Jurkat, Clone E6-1 (cell line): ENCODE results near the gene NCAM2.

ENCODE experiments used
- DNase-seq: peaks from one replicate; pipeline ENCODE4 v3.0.0-alpha.2; 2011; ENCODE audit warnings: low read depth, low spot score
- H3K4me3 ChIP-seq: 2 replicates; pipeline ENCODE4 v1.5.1; 2011; ENCODE audit warnings: mild to moderate bottlenecking, low read length, control low read depth, moderate library complexity

NCAM2 gene

DNA sequence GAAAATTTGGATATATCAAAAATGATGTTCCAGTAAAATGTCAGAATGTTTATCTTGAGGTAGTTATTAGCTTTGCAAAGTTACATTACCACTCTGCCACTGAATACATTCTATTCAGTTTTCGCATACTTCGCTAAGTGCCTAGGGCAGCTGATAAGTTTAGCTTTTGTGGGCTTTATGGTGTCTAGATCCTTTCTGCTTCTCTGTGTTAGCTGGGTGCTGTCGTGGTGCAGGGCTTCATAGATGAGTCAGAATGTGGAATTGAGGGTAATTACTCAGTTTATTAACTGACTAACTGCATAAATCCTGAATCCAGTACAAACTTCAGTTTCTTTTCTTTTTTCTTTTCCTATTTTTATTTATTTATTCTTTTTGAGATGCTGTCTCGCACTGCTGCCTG lies 21.5 kb downstream of the NCAM2 start:
- no peak overlapping the region for H3K4me3 ChIP-seq
- no peak for DNase-seq

- DNase-seq: no peak
- H3K4me3 ChIP-seq: no peak overlapping the region
Measured at GRCh38 chr21:21025742-21026141, 27.5 kb downstream of the NCAM2 start.

DNA sequence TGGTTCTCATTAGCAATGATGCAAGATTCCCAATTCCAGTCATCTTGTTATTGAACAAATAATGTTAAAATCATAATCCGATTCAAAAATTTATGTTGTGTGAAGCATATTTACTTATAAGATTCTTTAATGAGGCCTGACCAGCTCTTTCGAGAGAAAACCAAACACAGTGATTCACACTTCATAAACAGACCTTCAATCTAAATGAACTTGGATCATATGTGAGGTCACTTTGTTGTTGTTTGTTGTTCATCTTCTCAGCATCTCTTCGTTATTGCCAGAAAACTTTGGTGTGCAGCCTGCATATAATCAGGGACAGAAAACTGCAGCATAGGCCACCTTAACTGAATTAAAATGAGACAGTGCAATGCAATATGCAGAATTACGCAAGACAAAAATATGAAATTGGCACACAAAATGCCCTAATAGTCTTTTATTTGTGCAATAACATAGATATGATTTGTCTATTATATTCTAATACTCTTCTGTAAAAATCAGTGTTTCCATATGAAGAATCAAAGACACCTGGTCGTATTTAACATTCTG lies 30.1 kb downstream of the NCAM2 start:
- DNase-seq: no peak
- H3K4me3 ChIP-seq: no peak overlapping the region

GRCh38 chr21:21029164-21029563 lies 31.0 kb downstream of the NCAM2 start:
- H3K4me3 ChIP-seq: no peak overlapping the region
- no peak for DNase-seq

GRCh38 chr21:21030311-21030710 lies 32.1 kb downstream of the NCAM2 start:
- no peak for DNase-seq

GRCh38 chr21:21034036-21034435 lies 35.8 kb downstream of the NCAM2 start:
- DNase-seq: no peak
- H3K4me3 ChIP-seq: no peak overlapping the region

More at GRCh38 chr21:21030311-21030710, 32.1 kb downstream of the NCAM2 start:
- H3K4me3 ChIP-seq: no peak overlapping the region

GRCh38 chr21:21039624-21040170 lies 41.5 kb downstream of the NCAM2 start:
- no peak overlapping the region for H3K4me3 ChIP-seq
- DNase-seq: no peak

DNA sequence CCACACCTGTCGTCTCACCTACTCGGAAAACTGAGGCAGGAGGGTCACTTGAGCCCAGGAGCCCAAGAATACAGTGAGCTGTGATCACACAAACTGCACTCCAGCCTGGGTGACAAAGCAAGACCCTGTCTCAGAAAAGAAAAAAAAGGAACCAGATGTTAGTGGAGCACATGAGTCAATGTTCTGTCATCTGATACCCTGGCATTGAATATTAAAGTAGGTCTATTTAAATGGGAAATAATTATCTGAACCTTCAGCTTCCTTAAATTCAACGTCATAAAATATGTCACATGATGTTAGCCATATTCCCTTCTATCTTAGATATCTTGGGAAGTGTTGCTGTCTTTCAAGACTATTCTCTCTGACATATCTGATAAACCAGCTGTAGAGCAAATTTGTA lies 47.3 kb downstream of the NCAM2 start:
- DNase-seq: no peak
- H3K4me3 ChIP-seq: no peak overlapping the region

- no peak for DNase-seq
- no peak overlapping the region for H3K4me3 ChIP-seq
Measured at GRCh38 chr21:21046063-21046462, 47.9 kb downstream of the NCAM2 start.

DNA sequence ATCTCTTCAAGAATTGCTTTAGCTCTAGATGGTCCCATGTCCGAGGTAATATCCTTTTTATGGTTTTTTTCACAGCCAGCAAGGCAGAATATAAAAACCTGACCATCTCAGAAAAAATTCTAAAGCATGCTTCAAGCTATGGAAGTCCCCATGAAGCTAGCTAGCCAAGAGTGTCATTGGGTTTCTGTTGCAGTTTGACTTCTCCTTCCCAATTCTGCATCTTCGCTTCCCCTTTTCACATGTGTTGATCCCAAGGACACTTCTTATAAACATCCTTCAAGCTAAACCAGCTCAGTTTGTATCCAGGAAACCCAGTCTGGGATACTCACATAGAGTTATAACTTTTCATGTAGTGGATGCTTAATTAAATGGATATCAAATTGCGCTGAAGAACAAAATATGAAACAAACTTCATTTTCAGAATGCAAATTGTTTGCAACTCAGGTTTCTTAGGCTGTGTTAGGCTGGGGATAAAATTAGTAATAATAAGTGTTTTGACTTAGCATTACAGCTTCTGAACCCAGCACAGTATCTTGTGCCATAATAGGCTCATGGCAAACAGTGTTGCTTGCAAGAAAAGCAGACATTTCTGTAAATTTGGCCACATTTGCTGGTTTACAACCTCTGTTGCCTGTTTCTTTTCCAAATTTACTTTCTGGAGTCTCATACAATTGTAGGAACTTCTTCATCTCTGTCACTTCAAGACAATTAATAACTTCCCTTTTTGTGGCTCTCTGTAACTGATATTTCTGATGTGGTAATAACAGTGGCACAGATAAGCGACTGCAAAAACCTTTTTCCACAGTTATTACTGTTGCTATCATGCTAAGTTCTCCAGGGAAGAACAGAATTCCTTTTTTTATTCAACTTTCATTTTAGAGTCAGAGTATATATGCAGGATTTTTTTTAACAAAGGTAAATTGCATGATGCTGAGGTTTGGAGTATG lies 53.2 kb downstream of the NCAM2 start:
- H3K4me3 ChIP-seq: no peak overlapping the region
- no peak for DNase-seq

GRCh38 chr21:21052672-21053071 lies 54.5 kb downstream of the NCAM2 start:
- H3K4me3 ChIP-seq: no peak overlapping the region
- DNase-seq: no peak

DNA sequence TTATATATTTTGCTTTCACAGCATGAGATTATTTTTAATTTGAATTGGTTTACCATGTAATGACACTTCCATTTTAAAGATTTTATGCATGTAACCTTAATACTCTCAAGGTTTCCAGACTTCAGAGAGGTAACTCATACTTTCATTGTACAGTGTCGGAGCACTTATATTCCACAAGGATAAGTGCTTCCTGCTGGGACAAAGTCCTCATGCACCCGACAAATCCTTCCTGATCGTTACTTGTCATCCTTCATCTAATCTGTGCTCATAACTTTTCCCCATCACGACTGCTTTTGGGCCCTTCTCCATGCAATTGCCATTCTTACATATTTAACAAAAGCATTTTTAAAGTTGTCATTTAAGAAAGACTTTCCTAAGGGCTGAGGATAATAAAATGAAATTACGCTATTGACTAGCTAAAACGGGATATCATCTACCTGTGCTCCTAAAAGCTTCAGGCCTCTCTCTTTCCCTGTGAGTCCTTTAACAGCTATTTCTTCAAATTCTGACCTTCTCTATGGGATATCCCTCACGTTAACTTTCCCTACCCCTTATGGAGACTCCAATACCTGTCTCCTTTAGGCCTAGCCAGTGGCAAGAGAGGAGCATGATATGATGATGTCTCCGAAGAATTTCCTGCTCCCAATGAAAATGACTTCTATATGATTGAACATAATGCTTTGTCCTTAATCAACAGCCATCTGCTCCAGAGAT lies 59.3 kb downstream of the NCAM2 start:
- no peak for DNase-seq
- no peak overlapping the region for H3K4me3 ChIP-seq

DNA sequence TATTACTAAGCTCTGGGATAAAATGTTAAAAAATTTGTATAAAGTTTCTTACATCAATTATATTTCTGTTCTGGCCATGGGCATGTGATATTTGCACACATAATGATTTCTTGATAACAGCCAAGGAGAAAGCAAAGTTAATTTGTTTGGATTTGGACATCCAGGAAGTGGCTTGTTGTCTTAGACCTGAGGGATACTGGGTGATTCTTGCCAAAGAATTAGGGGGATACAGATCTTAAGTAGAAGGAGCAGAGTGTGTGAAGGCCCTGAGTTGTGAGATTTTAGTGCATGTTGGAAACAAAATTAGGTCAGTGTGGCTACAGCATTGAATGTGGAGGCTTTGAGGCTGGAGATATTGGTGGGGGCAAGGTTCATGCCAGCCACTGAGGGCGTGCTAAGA lies 65.6 kb downstream of the NCAM2 start:
- H3K4me3 ChIP-seq: no peak overlapping the region
- DNase-seq: no peak

- no peak overlapping the region for H3K4me3 ChIP-seq
- no peak for DNase-seq
Measured at GRCh38 chr21:21064353-21064752, 66.1 kb downstream of the NCAM2 start.

DNA sequence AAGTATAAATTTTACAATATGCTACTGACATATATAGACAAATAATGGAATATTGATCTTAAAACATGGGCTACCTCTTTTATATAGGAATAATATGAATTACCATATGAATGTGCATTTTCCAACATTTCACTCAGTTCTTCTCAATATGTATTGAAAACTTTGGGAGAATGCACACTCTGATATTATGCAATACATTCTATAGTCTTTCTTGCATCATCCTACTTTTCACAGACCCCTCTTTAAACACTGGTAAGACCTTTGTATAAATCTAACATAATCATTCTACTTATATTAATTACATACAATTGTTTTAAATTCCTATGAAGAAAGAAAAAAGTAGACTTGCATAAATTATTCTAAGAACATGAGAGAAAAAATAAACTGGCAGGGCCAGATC lies 69.2 kb downstream of the NCAM2 start:
- no peak for DNase-seq
- no peak overlapping the region for H3K4me3 ChIP-seq

DNA sequence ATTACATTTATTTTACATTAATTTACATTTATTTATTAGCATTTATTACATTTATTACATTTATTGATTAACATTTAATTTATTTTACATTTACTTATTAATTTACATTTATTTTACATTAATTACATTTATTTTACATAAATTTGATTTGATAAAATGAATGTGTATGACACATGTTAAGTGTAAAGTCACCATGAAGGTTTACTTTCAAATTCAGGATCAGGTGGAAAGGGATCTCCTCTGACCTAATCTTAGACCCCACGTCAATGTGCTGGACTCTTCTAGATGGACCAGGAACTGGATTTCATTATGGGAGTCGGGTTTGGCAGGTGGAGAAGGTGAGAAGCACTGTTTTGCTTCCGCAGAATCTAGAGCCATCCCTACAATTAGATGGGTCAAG lies 76.1 kb downstream of the NCAM2 start:
- DNase-seq: no peak
- H3K4me3 ChIP-seq: no peak overlapping the region

GRCh38 chr21:21076051-21076450 lies 77.8 kb downstream of the NCAM2 start:
- no peak for DNase-seq
- H3K4me3 ChIP-seq: no peak overlapping the region

GRCh38 chr21:21076491-21076890 lies 78.3 kb downstream of the NCAM2 start:
- DNase-seq: no peak

GRCh38 chr21:21079646-21080045 lies 81.4 kb downstream of the NCAM2 start:
- H3K4me3 ChIP-seq: no peak overlapping the region
- no peak for DNase-seq

More at GRCh38 chr21:21076491-21076890, 78.3 kb downstream of the NCAM2 start:
- H3K4me3 ChIP-seq: no peak overlapping the region

DNA sequence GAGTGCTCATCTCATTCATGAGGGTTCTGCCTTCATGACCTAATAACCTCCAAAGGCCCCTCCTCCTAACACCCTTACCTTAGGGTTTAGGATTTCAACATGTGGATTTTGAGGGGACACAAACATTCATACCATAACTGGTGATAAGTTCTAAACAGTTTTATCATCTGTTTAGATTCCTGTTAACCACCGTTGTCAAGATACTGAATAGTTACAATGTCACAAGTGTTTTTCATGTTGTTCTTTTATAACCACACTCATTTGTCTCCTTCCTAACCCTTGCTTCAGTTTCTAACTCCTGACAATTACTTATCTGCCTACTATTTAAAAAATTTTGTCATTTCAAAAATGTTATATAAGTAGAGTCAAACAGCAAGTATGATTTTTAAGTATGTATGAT lies 86.0 kb downstream of the NCAM2 start:
- DNase-seq: no peak
- H3K4me3 ChIP-seq: no peak overlapping the region
